Mammary epithelial cell (primary cell): ENCODE results near the gene NOL6.
"Not testable (repeated sequence)": the region's sequence is repeated elsewhere in the genome, so short reads cannot be mapped to it uniquely, and the experiment has no call there.

Experiments
- CTCF ChIP-seq, 2 donors: IDR thresholded peaks in 1 of 2; conservative IDR thresholded peaks in 1 of 2; 2 replicates each; pipeline ENCODE4 v1.5.1; 2011 to 2012; ENCODE audit warnings: inconsistent platforms in 2 of 2, low read length in 2 of 2, mild to moderate bottlenecking in 2 of 2, control low read depth in 1 of 2, low read depth in 1 of 2; ENCODE audit not compliant: insufficient read depth in 1 of 2; ENCODE audit errors: extremely low read depth in 1 of 2
- EZH2 ChIP-seq: IDR thresholded peaks from 2 replicates; pipeline ENCODE4 v1.6.1; 2012; ENCODE audit warnings: low read length, inconsistent platforms, borderline replicate concordance

- TF ChIP-seq CTCF (conservative IDR thresholded peaks at IDR 0.05 in 1 of 2, IDR thresholded peaks at IDR 0.05 in 1 of 2; ENCODE audit: extremely low read depth in 1 of 2, insufficient read depth in 1 of 2, low read depth in 1 of 2, low read length in 2 of 2); EZH2: not testable (repeated sequence)
Measured at GRCh38 chr9:33511184-33511517, 37.4 kb upstream of the NOL6 start.
